Forelimb muscle (tissue), 1 donor: ENCODE results near the gene TSHZ1. TPM values are rescaled to one million over a fixed set of nuclear protein-coding genes. Genes with fewer than 3 reads are reported as not detected.

Source experiments
- DNase-seq: peaks from one replicate; pipeline ENCODE4 v3.0.0-alpha.2; 2013; ENCODE audit warnings: low read depth
- polyA plus RNA-seq: library from polyadenylated mRNA; unstranded; fragments of 120-200 nt; gene quantifications from one replicate; pipeline ENCODE4 v1.2.1, GENCODE V29; 2013; ENCODE audit not compliant: insufficient read length

The TSHZ1 gene
- polyA plus RNA-seq, 1 donor = 22.7 TPM

GRCh38 chr18:75220551-75221355 lies 10.2 kb downstream of the TSHZ1 start:
- DNase-seq = no peak

DNA sequence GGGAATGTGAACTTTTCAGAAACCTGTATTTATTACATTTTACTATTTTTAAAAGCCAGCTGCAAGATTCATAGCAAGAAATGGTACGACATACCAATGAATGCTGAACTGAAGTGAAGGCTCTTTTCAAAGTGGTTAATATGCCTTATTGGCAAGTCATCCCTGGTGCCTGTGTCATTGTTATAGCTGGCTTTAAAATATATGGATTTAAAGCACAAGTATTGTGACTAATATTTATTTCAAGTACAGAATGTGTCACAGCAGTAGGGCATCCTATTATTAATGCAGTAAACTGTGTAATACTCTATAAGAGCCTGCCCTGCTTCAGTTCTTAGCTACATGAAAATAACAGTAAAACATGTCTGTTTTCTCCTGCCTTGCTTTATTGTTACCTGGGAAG lies 10.8 kb downstream of the TSHZ1 start:
- no peak for DNase-seq

DNA sequence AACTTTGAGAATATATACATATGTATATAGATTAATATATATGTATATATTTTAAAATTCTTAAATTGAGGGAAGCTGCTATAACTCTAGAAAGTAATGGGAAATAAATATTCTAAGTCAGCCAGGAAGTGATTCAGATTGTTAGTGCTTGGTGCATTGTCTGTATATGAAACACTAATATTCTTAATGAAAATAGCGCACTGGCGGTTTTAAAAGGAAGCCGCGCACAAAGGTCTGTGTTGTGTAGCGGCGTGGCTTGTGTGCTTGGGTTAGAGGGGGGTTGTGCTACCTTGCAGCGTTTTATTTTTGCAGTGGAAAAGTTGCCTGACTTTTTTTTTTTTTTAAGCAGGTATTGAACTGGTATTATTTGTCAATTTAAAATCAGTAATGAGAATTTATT lies 11.3 kb downstream of the TSHZ1 start:
- DNase-seq = no peak

- no peak for DNase-seq
Observed at GRCh38 chr18:75222407-75222806, 11.8 kb downstream of the TSHZ1 start.

GRCh38 chr18:75223687-75224347 lies 13.2 kb downstream of the TSHZ1 start:
- DNase-seq = no peak

DNA sequence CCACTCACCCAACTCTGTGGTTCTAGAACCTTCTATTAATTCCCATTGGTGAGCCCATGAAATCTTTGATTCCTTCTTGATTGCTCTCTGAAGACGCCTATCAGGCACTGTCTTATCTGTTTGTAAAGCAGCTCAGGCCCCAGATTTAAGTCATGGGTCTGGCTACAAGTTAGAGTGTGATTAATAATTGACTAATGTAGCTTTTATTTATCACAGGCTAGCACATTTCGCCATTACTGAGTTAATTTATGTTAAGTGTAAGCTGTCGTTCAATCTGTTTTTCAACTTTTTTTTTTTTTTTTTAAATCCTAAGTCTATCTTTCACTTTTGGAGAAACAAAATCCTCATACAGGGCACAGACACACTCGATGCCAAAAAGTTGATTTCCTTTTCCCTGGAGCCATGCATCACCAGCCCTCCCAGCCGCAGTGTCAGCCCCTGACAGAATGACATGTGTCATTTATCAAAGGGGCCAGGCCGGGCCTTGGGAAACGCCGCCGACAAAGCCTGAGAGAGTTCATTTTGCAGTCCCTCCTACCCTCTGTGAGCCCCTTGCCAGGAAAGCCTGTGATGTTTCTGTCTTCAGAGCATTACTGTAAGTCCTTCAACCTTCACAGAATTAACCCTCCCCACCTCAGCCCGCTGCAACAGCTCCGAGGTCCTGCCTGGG lies 15.8 kb downstream of the TSHZ1 start:
- no peak for DNase-seq

DNA sequence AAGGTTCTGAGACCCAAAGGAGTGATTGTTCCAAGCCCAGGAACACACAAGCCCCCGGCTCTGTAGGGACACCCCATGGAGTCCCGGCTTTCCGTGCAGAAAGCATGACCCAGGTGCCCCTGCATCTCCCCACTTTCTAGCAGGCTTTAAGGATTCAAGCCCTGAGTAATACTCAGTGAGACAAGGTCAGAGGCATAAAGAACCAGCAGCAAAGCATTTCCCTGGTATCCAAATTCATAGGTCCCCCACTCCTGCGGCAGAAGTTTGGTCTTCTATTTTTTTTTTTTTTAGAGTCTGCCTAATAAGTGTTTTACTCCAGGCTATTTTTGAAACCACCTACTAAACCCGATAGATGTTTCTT lies 16.3 kb downstream of the TSHZ1 start:
- DNase-seq = no peak

- DNase-seq = no peak
Observed at GRCh38 chr18:75227535-75228296, 17.1 kb downstream of the TSHZ1 start.

- no peak for DNase-seq
Observed at GRCh38 chr18:75228967-75229366, 18.4 kb downstream of the TSHZ1 start.

DNA sequence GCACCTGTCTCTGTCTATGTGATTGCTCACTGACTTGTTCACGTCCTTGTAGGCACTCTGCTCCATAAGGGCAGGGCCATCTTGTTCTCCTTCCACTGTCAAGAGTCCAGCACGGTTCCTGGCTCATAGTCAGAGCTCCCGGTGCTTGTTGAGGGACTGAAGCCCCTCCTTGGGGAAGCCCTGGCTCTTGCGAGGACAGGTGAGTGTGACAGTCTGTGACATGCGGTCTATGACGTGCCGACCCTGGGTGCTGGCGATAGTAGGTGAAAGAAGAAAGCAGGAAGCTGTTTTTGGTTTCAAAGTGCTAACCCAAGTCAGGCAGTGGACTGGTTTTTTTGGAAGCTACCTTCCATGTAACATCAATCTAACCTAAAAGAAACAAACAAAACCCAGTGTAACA lies 18.8 kb downstream of the TSHZ1 start:
- DNase-seq = no peak

- no peak for DNase-seq
Observed at GRCh38 chr18:75230163-75231052, 19.8 kb downstream of the TSHZ1 start.

DNA sequence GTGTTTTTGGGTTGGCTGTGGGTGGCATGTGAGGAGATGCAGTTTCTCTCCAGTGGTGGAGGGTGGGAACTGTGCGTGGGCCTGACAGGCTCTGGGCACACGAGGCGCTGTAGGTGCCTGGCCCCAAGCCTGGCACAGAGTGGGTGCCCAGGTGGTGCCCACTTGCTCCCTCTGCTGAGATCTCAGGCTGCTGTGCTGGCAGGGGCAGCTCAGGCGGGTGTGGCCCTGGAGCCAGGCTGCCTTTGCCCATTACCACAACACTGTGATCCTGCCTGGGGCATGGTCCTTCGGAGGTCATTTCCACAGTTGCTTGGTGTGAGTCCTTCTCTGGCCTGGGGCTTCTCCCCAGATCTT lies 20.4 kb downstream of the TSHZ1 start:
- DNase-seq = no peak

DNA sequence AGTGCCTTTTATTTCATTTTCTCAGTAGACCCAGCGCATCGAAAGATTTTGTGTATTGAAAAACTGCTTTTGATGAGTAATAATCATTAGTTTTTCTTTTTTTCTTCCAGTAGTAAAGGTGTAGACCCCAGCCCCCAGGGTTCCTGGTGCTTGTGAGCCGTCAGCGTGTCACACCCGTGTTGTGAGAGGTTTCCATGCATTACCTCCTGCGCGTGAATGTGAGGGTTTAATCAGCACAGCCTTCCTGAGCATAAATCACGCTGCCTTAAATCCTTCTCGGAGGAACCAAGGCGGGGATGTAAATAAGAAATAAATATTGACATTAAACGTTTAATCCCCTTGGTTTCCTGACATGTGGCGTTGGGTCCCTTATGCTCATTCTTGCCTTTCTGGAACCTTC lies 24.3 kb downstream of the TSHZ1 start:
- no peak for DNase-seq

DNA sequence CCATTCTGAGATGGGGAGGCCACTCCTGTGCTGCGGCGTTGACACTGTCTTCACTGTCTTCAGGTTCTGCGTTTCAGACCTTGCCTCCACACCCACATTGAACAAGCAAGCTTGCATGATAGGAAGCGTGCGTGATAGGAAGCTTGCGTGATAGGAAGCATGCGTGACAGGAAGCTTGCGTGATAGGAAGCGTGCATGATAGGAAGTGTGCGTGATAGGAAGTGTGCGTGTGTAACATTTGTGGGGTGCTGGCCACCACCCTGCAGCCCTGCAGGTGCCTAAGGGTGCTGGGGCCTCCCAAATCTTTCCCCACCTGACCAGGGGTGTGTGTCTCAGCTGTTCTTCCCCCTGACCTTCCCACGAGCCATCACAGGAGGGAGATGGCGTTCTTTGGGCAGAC lies 25.3 kb downstream of the TSHZ1 start:
- DNase-seq = no peak

DNA sequence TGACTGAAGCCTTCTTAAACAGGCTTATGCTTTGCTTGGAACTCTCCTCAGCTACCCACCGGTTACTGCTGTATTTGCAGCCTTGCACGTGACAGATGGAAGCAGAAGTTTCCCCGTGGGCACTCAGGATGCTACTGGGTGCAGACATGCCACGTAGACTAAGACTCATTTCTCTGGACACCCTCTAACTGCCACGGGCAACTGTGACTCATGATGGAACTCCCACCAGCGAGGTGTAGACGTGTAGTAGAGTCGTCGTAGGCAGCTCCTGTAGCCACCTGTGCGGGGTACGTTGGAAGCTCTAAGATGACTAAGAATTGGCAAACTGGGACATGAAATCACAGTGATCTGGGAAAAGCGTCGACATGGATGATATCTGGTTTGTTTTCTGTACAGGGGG lies 27.5 kb downstream of the TSHZ1 start:
- no peak for DNase-seq

DNA sequence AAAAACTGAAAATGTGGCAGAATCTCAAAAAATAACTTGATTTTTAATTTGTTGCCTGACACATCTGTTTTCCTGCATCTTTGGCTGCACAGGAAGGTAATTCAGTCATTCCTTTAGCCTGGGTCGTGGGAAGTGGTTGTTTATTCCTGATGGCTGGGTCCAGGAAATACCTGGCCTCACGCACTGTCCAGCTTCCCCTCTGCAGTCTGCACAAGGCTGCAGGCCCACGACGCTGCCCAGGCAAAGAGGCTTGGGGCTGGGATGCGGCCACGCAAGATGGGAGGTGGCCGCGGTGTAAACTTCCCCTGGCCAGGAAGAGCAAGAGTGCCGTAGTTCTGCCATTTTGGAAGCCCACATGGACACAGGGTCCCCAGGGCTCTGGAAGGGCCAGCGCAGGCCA lies 28.2 kb downstream of the TSHZ1 start:
- no peak for DNase-seq

- DNase-seq = no peak
Observed at GRCh38 chr18:75240433-75240832, 29.8 kb downstream of the TSHZ1 start.

- no peak for DNase-seq
Observed at GRCh38 chr18:75241705-75242104, 31.1 kb downstream of the TSHZ1 start.

GRCh38 chr18:75244351-75245313 lies 34.0 kb downstream of the TSHZ1 start:
- DNase-seq = no peak
